Measurements from ENCODE around the gene KLRF2.
"Not testable (repeated sequence)": the region's sequence is repeated elsewhere in the genome, so short reads cannot be mapped to it uniquely, and the experiment has no call there.

Gene KLRF2, protein sequence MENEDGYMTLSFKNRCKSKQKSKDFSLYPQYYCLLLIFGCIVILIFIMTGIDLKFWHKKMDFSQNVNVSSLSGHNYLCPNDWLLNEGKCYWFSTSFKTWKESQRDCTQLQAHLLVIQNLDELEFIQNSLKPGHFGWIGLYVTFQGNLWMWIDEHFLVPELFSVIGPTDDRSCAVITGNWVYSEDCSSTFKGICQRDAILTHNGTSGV
- 0 to 0.05 (median 0) reads per million in 3 experiments for total RNA-seq

DNA sequence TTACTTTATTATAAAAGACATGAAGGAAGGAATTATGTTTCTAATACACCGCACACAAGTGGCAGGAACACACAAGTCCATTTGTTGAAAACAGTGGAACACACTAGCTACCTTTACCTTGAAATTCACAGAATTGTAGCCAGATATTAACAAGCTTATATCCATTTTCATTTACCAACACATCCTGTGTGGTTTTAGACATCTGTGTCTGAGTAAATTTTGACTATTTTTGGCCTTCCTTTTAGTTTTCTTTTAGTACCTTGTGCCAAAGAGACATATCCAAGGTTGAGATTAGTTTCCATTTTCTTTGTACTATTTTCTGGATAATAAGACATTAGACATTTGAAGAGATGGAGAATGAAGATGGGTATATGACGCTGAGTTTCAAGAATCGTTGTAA is at the start of gene KLRF2:
Gene KLRF2 (plus strand): TSS at position 244 of the 400 bp plus-strand sequence. CDS start 107 bp downstream, at position 351.
- no peak for DNase-seq

DNA sequence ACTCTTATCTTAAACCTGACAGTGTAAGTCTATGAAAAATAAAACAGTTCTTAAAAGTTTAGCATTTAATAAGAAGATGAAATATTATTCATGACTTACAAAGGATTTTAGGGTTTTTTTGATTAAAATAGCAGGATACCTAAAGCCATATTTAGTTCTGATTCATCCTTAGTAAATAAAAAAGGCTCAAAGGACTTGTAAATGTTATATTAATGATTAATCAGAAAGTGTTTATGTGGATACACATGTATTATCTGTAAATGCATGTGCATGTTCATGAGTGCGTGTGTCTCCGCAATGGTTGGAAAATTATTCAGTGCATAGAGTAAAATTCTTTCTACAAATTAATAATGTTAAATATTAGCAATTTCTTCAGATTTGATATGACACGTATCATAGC is 49.6 kb upstream of the KLRF2 start:
- DNase-seq = no peak

DNA sequence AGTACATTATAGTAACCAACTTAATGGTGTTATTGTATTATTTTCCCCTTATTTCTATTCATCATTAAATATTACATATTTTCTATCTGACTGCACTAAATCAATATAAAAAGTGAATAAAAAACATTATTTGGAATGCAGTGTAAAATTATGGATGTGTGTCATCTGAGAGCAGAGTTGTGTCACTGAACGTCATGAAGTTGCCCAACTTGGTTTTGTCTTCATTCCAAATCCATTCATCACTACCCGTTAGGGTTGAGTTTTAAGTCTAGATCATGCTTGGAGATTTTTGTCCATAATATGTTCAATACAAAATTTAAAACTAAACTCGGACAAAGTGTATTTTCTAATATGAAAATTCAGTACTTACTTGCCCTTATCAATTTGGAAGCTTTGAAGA is 37.9 kb upstream of the KLRF2 start:
- no peak for DNase-seq

DNA sequence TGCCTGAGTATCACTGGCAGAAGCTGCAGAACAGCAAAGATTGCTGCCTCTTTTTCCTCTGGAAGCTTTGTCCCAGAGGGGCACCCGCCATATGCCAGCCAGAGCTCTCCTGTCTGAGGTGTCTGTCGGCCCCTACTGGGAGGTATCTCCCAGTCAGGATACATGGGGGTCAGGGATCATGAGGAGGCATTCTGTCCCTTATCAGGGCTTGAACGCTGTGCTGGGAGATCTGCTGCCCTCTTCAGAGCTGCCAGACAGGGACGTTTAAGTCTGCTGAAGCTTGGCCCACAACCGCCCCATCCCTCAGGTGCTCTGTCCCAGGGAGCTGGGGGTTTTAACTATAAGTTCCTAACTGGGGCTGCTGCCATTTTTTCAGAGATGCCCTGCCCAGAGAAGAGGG is 32.4 kb upstream of the KLRF2 start:
- no peak for DNase-seq

DNA sequence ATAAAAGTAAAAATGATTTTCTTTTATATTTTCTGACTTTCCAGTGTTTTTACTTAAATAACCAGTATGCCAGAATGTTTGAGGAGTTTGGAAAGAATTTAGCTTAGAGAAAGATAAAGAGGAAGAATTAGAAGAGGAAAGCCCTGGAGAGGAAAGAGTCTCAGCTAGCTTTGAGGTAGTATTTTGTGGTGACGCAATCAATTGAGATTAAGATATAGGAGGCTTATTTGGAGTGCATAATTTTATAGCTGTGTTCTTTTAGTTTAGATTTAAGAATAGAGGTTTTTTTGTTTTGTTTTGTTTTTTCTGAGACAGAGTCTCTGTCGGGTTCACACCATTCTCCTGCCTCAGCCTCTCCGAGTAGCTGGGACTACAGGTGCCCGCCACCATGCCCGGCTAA is 30.2 kb upstream of the KLRF2 start:
- no peak for DNase-seq

DNA sequence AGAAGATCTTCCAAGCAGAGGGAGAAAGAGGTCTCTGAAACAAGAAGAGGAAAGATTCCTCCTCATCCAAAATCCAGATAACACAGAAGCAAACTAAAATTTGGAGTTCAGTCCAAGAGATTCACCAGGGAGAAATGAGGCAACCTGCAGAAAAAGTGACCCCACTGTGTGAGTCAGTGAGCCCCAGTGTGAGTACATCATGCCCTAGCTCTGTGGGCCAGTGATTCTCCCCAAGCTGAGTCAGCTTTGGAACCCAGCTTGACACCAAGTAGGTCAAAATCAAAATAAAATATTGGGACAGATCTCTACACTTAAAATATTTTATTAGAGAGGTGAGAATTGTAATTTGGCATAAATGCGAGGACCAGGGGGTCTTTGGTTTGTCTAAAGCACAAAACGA is 29.4 kb upstream of the KLRF2 start:
- no peak for DNase-seq

DNA sequence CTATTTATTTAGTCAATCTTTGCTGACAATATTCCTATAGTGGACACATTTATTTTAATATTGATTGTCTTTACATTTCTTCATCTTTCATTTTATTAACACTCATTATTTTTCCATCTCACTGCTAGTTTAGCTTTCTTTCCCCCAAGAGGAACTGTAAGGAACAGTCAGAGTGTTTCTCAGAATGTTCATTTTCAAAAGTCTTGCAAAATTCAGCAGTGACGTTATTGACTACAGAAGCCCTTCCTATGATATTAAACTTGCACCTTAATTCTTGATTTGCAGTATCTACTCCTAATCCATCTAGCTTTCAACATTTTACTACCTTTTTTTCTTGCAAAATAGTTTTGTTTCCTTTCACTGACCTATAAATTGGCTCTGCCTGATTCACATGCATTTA is 25.1 kb upstream of the KLRF2 start:
- DNase-seq = no peak

DNA sequence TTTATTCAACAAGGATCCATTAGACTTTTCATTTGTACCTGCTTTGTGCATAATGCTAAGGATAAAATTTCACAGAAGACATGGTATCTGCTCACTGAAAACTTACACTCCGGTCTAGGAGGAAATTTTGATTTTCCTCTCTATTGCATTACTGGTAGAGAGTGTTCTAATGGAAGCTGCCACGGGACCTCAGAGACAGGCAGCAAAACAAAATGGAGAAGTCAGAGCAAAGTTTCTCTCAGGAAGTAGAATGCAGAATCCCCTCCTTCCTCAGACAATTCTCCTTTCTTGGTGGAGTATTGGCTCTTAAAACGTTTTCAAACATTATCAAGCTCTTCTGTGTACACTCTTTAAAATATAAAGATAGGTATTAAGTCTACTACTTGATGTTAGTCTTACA is 24.4 kb upstream of the KLRF2 start:
- no peak for DNase-seq

DNA sequence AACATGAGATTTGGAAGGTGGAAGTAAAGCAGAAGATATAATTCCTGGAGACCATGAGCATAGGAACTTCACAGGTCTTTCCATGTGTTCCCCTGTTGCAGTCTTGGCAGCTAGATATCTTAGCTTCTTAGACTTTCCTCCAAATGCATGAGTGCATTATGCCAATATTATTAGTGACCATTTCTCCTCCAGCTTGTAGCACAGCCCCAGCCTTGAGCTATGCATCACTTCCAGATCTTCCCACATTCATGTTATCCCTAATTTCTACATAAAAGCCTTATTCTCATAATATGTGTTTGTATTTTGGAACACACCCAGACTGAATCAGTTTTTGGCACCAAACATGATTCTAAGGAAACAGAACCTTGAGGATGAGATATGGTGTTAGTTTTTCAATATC is 23.2 kb upstream of the KLRF2 start:
- DNase-seq = no peak

DNA sequence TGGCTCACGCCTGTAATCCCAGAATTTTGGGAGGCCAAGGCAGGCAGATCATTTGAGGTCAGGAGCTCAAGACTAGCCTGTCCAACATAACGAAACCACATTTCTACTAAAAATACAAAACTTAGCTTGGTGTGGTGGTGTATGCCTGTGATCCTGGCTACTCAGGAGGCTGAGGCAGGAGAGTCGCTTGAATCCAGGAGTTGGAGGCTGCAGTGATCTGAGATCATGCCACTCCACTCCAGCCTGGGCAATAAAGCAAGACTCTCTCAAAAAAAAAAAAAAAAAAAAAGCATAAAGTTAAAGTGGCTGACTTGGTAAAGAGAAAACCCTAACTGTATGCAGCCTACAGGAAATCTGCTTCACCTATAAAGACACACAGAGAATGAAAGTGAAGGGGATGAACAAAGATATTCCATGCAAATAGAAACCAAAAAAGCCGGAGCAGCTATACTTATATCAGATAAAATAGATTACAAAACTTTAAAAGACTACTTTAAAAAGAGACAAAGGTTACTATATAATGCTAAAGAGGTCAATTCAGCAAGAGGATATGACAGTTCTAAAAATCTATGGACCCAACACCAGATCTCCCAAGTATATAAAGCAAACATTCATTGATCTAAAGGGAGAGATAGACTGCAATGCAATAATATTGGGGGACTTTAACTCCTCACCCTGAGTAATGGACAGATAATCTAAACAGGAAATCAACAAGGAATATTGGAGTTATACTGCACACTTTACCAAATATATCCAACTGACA is 16.2 kb upstream of the KLRF2 start:
- no peak for DNase-seq

DNA sequence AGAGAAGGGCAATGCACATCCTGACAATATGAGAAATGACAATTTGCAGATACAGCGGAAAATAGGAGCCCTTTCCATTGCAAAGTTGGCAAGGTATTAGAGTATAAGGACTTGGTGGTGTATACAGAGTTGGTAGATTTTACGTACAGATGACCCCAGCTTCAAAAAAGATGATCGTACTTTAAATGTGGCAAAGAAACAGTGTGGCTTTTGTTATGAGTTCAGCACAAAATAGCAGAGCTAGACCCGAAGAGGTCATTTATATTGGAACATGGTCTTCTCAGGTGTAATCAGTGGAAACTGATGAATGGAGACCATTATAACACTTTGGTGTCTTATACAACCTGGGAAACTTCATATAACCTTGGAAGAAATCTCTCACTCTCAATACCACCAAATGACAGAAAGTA is 14.4 kb upstream of the KLRF2 start:
- no peak for DNase-seq

DNA sequence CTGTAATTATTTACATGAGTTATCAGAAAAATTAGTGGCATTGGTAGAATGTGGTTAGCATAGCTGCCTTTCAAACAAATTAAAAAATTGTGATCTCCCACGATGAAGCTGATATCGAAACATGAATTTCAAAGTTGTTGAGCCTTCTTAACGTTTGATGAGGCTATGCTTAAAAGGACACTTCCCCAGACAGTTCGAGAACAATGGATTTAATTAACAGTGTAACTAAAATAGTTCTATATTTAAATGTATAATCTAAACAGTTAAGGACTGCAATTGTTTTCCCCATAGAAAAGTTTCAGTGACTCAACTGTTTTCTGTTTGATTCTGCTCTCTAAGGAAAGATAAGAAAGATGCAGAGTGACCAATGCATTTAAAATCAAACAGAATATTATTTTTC is 13.8 kb upstream of the KLRF2 start:
- DNase-seq = no peak

DNA sequence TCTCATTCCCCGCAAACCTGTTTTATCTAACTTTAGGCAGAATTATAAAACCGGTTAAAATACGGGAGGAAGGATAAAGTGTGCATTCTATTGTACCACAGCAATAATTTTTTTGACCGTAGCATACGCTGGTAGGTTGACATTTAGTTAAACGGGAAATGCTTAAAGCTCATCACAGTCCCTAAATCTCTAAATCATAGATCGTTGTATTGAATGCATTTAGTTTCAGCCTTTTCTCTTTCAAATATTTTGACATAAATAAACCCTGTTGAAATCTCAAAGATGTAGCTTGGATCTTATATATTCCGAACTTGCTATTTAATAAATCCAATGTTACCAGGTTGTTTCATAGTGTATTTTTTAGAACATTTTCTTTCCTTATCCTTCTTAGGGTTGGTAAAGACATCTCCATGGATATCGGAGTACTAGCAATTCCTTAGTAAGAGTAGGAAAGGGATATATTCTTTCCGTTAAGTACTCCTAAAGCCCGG is 12.9 kb upstream of the KLRF2 start:
- DNase-seq = peak; percentile 17

DNA sequence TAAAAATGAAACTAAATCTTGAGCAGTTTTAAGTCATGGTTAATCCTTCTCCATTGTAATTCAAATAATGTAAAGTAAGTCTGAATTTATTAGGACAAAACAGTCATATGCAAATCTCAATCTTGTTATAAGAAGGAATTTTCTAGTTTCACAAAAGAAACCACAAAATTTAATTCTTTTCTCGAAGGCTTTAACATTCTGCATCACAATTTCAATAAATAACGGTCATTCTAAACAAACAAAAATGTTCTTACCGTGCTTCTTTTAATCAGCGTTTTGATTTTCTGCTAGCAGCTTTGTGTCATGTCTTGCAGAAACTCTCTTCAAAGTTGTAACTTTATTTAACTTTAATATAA is 12.4 kb upstream of the KLRF2 start:
- no peak for DNase-seq

DNA sequence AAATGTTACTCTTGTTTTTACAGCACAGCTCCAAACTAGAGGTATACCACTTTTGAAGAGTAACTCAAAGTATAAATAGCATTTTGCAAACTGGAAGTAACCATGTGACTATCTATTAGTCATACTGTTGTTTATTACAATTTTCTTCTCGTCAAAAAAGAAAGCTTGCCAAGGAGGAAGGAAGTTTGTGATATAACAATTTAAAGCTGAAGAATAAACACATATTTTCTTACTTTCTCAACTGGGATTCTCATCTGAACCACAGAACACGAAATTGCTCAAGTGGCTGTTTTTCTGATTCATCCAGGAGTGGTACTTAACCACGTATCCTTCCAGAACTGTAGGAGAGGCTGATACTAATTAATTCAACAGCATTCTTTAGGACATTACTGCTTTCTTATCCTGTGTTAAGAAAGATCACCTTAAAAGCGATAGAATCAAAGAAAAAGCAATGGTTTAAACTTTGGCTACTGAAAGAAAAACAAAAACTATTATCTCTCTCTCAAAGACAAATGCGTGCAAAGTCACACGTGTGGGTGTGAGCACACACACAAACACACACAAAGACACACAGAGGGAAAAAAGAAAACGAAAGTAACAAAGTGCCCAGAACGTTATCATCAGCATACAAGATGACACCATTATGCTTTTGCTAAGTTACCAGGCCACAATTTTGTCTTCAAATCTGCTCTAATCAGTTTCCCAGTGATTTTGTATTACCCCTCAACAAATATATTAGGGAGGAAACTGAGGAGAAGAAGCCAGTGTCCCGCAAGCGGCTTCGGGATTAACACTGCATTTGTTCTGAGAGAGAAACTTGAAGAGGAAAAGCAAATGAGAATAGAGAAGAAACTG is 11.8 kb upstream of the KLRF2 start, which contains the start of gene CLEC2B:
Gene CLEC2B (minus strand): TSS at position 48 of the 855 bp plus-strand sequence.
- DNase-seq = peak; percentile 57

DNA sequence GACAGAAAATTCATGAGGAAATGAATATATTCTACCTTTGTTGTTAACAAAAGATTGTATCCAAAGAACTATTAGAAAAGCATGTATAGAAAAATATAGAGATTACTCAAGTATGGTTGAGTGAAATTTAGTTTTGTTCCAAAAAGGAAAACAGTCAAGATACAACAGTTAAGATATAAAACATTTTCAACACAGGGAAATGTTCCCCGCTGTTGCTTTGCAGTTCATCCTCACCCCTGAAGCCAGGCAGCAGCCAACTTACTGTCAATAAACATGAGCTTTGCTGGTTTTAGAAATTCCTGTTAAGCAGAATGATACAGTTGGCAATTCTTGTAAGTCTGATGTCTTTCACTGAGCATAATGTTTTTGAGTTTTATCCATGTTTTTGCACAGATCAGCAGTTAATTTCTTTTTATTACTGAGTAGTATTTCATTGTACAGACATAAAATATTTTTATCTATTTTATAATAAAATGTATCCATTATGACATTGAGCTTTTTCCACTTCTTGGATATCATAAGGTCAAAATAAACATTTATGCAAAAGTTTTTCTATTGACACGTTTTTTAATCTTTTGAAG is 10.9 kb upstream of the KLRF2 start:
- DNase-seq = no peak

DNA sequence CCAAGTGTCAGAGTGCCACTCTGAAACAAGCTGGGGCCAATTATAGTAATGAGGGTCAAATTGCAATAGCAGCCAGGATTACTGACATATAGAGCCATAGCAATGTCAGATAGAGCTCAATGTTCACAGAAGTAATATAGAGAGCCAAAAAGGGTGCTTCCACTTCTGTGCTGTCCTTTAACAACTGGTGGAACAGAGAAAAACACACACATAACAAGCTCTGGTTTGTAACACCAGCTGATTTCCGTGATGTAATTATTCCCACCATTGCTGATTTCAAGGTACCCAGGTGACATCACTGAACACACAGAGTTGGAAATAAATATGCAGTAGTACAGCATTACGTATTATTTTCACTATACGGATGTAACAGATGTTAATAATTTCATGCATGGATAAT is 9.1 kb upstream of the KLRF2 start:
- no peak for DNase-seq

DNA sequence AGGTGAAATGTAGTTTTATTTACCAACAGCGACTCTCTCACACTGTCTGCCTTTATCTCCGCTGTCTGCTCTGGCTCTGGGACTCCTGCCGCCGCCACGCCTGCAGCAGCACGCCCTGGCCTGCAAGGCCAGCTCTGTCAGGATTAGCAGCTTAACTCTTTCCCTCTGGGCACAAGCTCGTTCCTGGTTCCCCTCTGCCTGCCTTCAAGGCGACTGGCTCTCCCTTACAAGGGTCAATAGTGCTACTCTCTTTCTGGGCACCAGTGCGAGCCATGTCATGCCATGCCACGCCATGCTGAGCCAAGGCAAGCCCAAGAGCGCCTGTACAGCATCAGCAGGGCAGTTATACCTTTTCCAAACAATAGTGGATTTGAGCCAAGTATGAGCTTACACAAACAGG is 8.5 kb upstream of the KLRF2 start:
- no peak for DNase-seq

DNA sequence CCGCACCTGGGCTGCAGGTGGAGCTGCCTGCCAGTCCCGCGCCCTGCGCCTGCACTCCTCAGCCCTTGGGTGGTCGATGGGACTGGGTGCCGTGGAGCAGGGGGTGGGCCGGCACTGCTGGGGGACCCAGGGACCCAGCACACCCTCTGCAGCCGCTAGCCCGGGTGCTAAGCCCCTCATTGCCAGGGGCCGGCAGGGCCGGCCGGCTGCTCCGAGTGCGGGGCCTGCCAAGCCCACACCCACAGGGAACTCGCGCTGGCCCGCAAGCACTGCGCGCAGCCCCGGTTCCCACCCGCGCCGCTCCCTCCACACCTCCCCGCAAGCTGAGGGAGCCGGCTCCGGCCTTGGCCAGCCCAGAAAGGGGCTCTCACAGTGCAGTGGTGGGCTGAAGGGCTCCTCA is 5.2 kb upstream of the KLRF2 start:
- not testable (repeated sequence) for DNase-seq

DNA sequence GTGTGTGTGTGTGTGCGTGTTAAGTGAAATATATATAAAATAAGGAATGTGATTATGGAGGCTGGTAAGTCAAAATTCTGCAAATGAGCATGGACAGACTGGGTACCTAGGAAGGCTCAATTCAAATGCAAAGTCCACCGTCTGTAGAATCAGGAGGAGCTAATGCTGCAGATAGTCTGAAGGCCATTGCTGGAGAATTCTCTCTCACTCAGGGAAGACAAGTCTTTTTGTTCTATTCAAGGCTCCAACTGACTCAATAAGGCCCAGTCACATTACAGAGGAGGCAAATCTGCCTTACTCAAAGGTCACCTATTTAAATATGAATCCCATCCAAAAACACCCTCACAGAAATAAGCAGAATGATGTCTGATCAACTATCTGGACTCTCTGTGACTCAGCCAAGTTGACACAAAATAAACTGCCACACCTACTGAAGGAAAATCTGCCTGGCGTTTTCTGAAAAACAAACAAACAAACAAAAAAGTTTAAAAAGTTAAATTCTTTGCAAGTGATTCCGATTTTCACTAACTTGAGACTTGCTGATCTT is 684 bp upstream of the KLRF2 start:
- DNase-seq = no peak

DNA sequence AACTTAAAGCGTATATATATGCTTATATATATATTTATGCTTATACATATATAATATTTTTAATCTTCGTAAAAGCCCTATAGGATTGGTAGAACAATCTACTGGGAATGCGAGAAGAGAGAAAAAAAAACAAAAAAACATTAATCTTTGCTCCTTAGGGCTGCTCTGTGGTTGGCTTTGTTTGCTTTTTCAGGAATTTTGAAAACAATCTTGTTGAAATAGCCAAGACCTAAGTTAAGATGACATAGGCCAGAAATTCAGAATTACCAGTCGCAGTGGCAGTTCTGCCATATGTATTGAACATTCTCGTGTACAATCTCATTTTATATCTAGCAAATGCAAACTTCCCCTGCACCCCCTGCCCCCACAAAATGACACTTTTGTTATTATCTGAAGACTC is 699 bp downstream of the KLRF2 start:
- no peak for DNase-seq

DNA sequence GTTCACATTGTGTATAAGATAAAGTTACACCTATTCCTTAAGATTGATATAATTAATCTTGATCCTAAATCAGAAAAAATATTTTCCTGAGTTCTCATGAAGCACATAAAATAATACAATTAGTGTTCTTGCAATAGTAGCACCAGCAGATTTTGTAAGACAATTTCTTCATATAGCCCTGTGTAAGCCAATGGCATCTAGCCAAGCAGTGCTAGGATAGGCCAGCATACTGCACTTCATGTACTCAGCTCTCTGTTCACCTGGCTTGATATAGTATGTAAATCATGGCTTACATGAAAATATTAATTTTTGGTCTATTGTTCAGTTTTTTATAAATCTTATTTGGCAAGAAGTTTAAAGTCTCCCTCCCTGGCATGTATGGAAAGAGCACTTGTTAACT is 1.9 kb downstream of the KLRF2 start:
- DNase-seq = no peak

All from central memory CD4-positive, alpha-beta T cell (primary cell).